Neuronal stem cell (in vitro differentiated cells): Measurements from ENCODE around the gene GLDC.

Experiments
- DNase-seq: peaks from one replicate; pipeline ENCODE4 v3.0.0-alpha.2; 2013; ENCODE audit warnings: low spot score
- H2AFZ ChIP-seq: one replicate; pipeline ENCODE4 v1.6.1; 2013; ENCODE audit warnings: mild to moderate bottlenecking, low read length, inconsistent platforms
- H2AK5ac ChIP-seq: 2 replicates; pipeline ENCODE4 v1.6.1; 2013; ENCODE audit warnings: low read depth, mild to moderate bottlenecking, inconsistent platforms, low read length, moderate library complexity, mixed read lengths
- H2BK120ac ChIP-seq: 2 replicates; pipeline ENCODE4 v1.6.1; 2013; ENCODE audit warnings: low read depth, mild to moderate bottlenecking, inconsistent platforms, low read length, moderate library complexity, mixed read lengths
- H2BK12ac ChIP-seq: one replicate; pipeline ENCODE4 v1.6.1; 2013; ENCODE audit warnings: low read length, inconsistent platforms
- H2BK15ac ChIP-seq: 2 replicates; pipeline ENCODE4 v1.6.1; 2013; ENCODE audit warnings: mild to moderate bottlenecking, low read length, inconsistent platforms, mixed read lengths
- H2BK5ac ChIP-seq: one replicate; pipeline ENCODE4 v1.6.1; 2013; ENCODE audit warnings: inconsistent platforms, mild to moderate bottlenecking, low read length, moderate library complexity
- H3K14ac ChIP-seq: one replicate; pipeline ENCODE4 v1.6.1; 2013; ENCODE audit warnings: low read length, inconsistent platforms
- H3K18ac ChIP-seq: 2 replicates; pipeline ENCODE4 v1.6.1; 2013; ENCODE audit warnings: low read length, inconsistent platforms
- H3K23ac ChIP-seq: 2 replicates; pipeline ENCODE4 v1.6.1; 2013; ENCODE audit warnings: low read depth, mild to moderate bottlenecking, mixed read lengths, low read length, inconsistent platforms; ENCODE audit not compliant: poor library complexity
- H3K27ac ChIP-seq: replicated peaks from 3 replicates; pipeline ENCODE4 v1.5.1; 2013; ENCODE audit warnings: low read length, inconsistent platforms
- H3K27me3 ChIP-seq, 3 experiments: 2 replicates each; pipeline ENCODE4 v1.6.1; 2013; ENCODE audit warnings: low read length in 3 of 3, mild to moderate bottlenecking in 2 of 3, inconsistent platforms in 1 of 3, low read depth in 1 of 3, mixed read lengths in 1 of 3, moderate library complexity in 1 of 3; ENCODE audit not compliant: control insufficient read depth in 3 of 3, insufficient read depth in 3 of 3
- H3K36me3 ChIP-seq, 2 donors: replicated peaks in 1 of 2; 2 replicates each; pipeline ENCODE4 v1.6.1; 2013; ENCODE audit warnings: low read length in 2 of 2; ENCODE audit not compliant: control insufficient read depth in 2 of 2, insufficient read depth in 2 of 2
- H3K4ac ChIP-seq: 2 replicates; pipeline ENCODE4 v1.6.1; 2013; ENCODE audit warnings: inconsistent platforms, mild to moderate bottlenecking, low read length, moderate library complexity
- H3K4me1 ChIP-seq, 2 donors: 1 replicate in 1 of 2; 2 replicates in 1 of 2; pipeline ENCODE4 v1.6.1; 2013; ENCODE audit warnings: low read length in 2 of 2, low read depth in 1 of 2; ENCODE audit not compliant: control insufficient read depth in 2 of 2, insufficient read depth in 1 of 2
- H3K4me2 ChIP-seq: one replicate; pipeline ENCODE4 v1.6.1; 2013; ENCODE audit warnings: mild to moderate bottlenecking, low read length, inconsistent platforms; ENCODE audit not compliant: insufficient read depth, poor library complexity, severe bottlenecking
- H3K4me3 ChIP-seq, 2 donors: 2 replicates each; pipeline ENCODE4 v1.5.1; 2013; ENCODE audit warnings: low read length in 2 of 2, mild to moderate bottlenecking in 2 of 2, inconsistent platforms in 1 of 2, moderate library complexity in 1 of 2
- H3K79me1 ChIP-seq: one replicate; pipeline ENCODE4 v1.6.1; 2013; ENCODE audit warnings: low read depth, mild to moderate bottlenecking, inconsistent platforms, low read length, moderate library complexity
- H3K9ac ChIP-seq: one replicate; pipeline ENCODE4 v1.6.1; 2013; ENCODE audit warnings: mild to moderate bottlenecking, low read depth, low read length, inconsistent platforms; ENCODE audit not compliant: poor library complexity
- H3K9me3 ChIP-seq, 2 donors: replicated peaks in 1 of 2; 2 replicates each; pipeline versions ENCODE3 to v1.6.1; 2013; ENCODE audit warnings: low read length in 2 of 2, mild to moderate bottlenecking in 2 of 2, inconsistent platforms in 1 of 2, low read depth in 1 of 2, mixed read lengths in 1 of 2, moderate library complexity in 1 of 2; ENCODE audit not compliant: control insufficient read depth in 2 of 2, insufficient read depth in 1 of 2
- H4K8ac ChIP-seq: one replicate; pipeline ENCODE4 v1.6.1; 2013; ENCODE audit warnings: low read depth, mild to moderate bottlenecking, inconsistent platforms, low read length, moderate library complexity
- H4K91ac ChIP-seq: one replicate; pipeline ENCODE4 v1.6.1; 2013; ENCODE audit warnings: low read length, low read depth, mild to moderate bottlenecking, inconsistent platforms; ENCODE audit not compliant: poor library complexity
- WGBS, 2 donors: extraction: QIAGEN DNeasy Blood & Tissue Kit; methylation state at CpG; one replicate each; pipeline ENCODE4 v1.1.7; 2013; ENCODE audit warnings: missing lambda C conversion rate in 2 of 2, mixed read lengths in 1 of 2; ENCODE audit not compliant: insufficient read length in 2 of 2, insufficient replicate concordance in 1 of 2; ENCODE audit errors: extremely low coverage in 2 of 2; 5-methylcytosine and 5-hydroxymethylcytosine counted together

GLDC gene

DNA sequence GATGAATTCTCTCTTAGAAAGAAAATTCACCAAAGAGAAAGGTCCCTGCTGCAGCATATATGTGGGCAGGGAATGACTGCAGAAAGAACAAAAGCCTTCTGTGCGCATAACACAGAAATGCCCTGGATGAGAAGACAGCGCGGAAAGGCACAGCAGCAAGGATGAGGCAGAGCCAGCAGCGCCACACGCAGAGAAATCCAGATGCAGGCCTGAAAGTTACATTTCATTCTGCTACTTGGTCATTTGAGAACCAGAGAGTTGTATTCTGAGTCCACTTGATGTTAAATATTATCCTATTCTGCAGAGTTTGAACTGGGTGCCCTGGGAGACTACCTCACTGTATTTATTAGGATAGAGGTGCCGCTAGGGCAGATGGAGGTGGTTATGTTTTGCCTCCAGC is 68.5 kb downstream of the GLDC start:
- Histone ChIP-seq H3K27ac (no peak overlapping the region), H3K23ac (no peak overlapping the region), H3K9me3 (no peaks in the 10 kb centered on the region), H2BK5ac (no peak overlapping the region), H3K4me1 (peaks cover 0 to 6% of the 10 kb centered on the region in 2 donors), H2BK12ac (no peak overlapping the region), H2AFZ (no peak overlapping the region), H2BK15ac (no peak overlapping the region), H3K9ac (no peak overlapping the region), H3K27me3 (no peaks in the 10 kb centered on the region), H3K79me1 (no peaks in the 10 kb centered on the region), H3K4me2 (no peak overlapping the region), H2AK5ac (no peak overlapping the region), H2BK120ac (no peak overlapping the region), H4K8ac (no peak overlapping the region), H4K91ac (no peak overlapping the region), H3K18ac (no peak overlapping the region), H3K4ac (no peak overlapping the region), H3K14ac (no peak overlapping the region), H3K4me3 (no peak overlapping the region), H3K36me3 (peaks cover 2 to 69% of the 10 kb centered on the region in 2 donors)
- no peak for DNase-seq
- no CpG with 5 or more reads among the region's 6 CpGs for WGBS, 2 donors

GRCh38 chr9:6575324-6576034 is 70.0 kb downstream of the GLDC start:
- H3K4me2 ChIP-seq = no peak overlapping the region
- H3K4ac ChIP-seq = no peak overlapping the region
- H3K27ac ChIP-seq = no peak overlapping the region
- H3K9ac ChIP-seq = no peak overlapping the region
- H4K8ac ChIP-seq = no peak overlapping the region
- H3K9me3 ChIP-seq = no peaks in the 10 kb centered on the region
- H3K27me3 ChIP-seq = no peaks in the 10 kb centered on the region
- H3K4me3 ChIP-seq = no peak overlapping the region
- H3K14ac ChIP-seq = no peak overlapping the region
- DNase-seq = no peak
- H3K18ac ChIP-seq = no peak overlapping the region
- H2BK120ac ChIP-seq = no peak overlapping the region
- no peak overlapping the region for H2BK12ac ChIP-seq
- no peak overlapping the region for H2BK5ac ChIP-seq
- H2AFZ ChIP-seq = no peak overlapping the region
- no peak overlapping the region for H3K23ac ChIP-seq
- H4K91ac ChIP-seq = no peak overlapping the region
- H3K4me1 ChIP-seq = peaks cover 0 to 7% of the 10 kb centered on the region in 2 donors
- WGBS, 2 donors = no CpG with 5 or more reads among the region's 4 CpGs
- no peak overlapping the region for H2BK15ac ChIP-seq
- peaks cover 0 to 63% of the 10 kb centered on the region in 2 donors for H3K36me3 ChIP-seq
- no peaks in the 10 kb centered on the region for H3K79me1 ChIP-seq
- no peak overlapping the region for H2AK5ac ChIP-seq

DNA sequence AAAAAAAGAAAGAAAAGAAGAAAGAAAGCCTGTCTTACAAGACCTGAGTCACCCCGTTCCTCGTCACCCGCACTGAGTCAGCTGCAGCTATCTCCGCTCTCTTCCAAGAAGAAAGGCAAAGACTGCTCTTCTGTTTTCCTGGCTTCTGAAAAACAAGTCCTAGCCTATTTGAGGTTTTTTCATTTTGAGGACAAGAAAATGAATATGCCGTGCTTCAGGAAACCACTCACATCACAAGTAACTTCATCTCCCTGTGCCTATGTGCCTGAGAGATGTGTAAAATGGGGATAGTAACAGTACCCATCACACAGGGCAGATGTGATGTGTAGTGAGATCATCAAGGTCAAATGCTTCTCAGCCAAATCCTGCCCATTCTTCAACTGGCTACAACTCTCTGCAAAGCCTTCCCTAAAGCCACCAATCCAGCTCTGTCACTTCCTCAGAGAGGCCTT is 78.4 kb downstream of the GLDC start:
- Histone ChIP-seq H3K23ac (no peak overlapping the region), H4K8ac (no peak overlapping the region), H2BK5ac (no peak overlapping the region), H3K4me2 (no peak overlapping the region), H3K14ac (no peak overlapping the region), H3K4me1 (peaks cover 0 to 3% of the 10 kb centered on the region in 2 donors), H2AK5ac (no peak overlapping the region), H3K4ac (no peak overlapping the region), H2BK15ac (no peak overlapping the region), H3K4me3 (no peak overlapping the region), H3K9ac (no peak overlapping the region), H3K18ac (no peak overlapping the region), H3K79me1 (no peaks in the 10 kb centered on the region), H3K27me3 (no peaks in the 10 kb centered on the region), H2AFZ (no peak overlapping the region), H4K91ac (no peak overlapping the region), H3K9me3 (no peaks in the 10 kb centered on the region), H3K27ac (no peak overlapping the region), H3K36me3 (peaks cover 12 to 79% of the 10 kb centered on the region in 2 donors), H2BK120ac (no peak overlapping the region), H2BK12ac (no peak overlapping the region)
- WGBS, 2 donors = no CpG with 5 or more reads among the region's 5 CpGs
- DNase-seq = no peak

GRCh38 chr9:6566409-6567139 is 79.0 kb downstream of the GLDC start:
- H3K14ac ChIP-seq = no peak overlapping the region
- no peak overlapping the region for H4K91ac ChIP-seq
- H3K27ac ChIP-seq = no peak overlapping the region
- no peak overlapping the region for H2BK5ac ChIP-seq
- H3K27me3 ChIP-seq = no peaks in the 10 kb centered on the region
- DNase-seq = no peak
- peaks cover 0 to 2% of the 10 kb centered on the region in 2 donors for H3K4me1 ChIP-seq
- no peak overlapping the region for H2AFZ ChIP-seq
- WGBS, 2 donors = no CpG with 5 or more reads among the region's 10 CpGs
- no peak overlapping the region for H3K4me2 ChIP-seq
- H2BK15ac ChIP-seq = no peak overlapping the region
- no peak overlapping the region for H3K9ac ChIP-seq
- no peak overlapping the region for H2BK12ac ChIP-seq
- no peak overlapping the region for H3K23ac ChIP-seq
- no peak overlapping the region for H3K4ac ChIP-seq
- H2BK120ac ChIP-seq = no peak overlapping the region
- peaks cover 12 to 80% of the 10 kb centered on the region in 2 donors for H3K36me3 ChIP-seq
- H4K8ac ChIP-seq = no peak overlapping the region
- no peaks in the 10 kb centered on the region for H3K79me1 ChIP-seq
- no peak overlapping the region for H3K4me3 ChIP-seq
- H3K9me3 ChIP-seq = no peaks in the 10 kb centered on the region
- H2AK5ac ChIP-seq = no peak overlapping the region
- H3K18ac ChIP-seq = no peak overlapping the region
